T-helper 17 cell (primary cell): ENCODE data around the gene MRGPRF. TPM values are rescaled to one million over a fixed set of nuclear protein-coding genes. Genes with fewer than 3 reads are reported as not detected.

ENCODE experiments used
- ATAC-seq: fragments of 150-1000 bp; cut with Tn5 transposase; 2 replicates; pipeline ENCODE4 v1.10.0; 2021; ENCODE audit warnings: mild to moderate bottlenecking, moderate library complexity
- DNase-seq, 3 donors: peaks; one replicate each; pipeline versions ENCODE4 v3.0.0 to v3.0.0-alpha.2; 2020 to 2021
- H3K9me3 ChIP-seq: one replicate; pipeline ENCODE4 v1.7.0; 2013; ENCODE audit warnings: low read length, mild to moderate bottlenecking; ENCODE audit not compliant: control insufficient read depth, poor library complexity, severe bottlenecking
- H3K27ac Mint-ChIP-seq: one replicate; pipeline ENCODE4 v1.8.0; 2022; ENCODE audit warnings: mild to moderate bottlenecking, moderate library complexity, mixed read lengths
- H3K27me3 Mint-ChIP-seq: one replicate; pipeline ENCODE4 v1.8.0; 2022; ENCODE audit warnings: mixed read lengths
- H3K36me3 Mint-ChIP-seq: one replicate; pipeline ENCODE4 v1.8.0; 2022; ENCODE audit warnings: low read depth, mixed read lengths
- H3K4me1 Mint-ChIP-seq: one replicate; pipeline ENCODE4 v1.8.0; 2022; ENCODE audit warnings: mild to moderate bottlenecking, mixed read lengths
- H3K4me3 Mint-ChIP-seq: one replicate; pipeline ENCODE4 v1.8.0; 2022; ENCODE audit warnings: mild to moderate bottlenecking, moderate library complexity, mixed read lengths
- total RNA-seq, 4 donors: library from RNA in 2 of 4; stranded (reverse) in 2 of 4; gene quantifications; one replicate each; pipeline ENCODE4 v1.2.3 and lab custom pipeline; 2022 to 2026

MRGPRF gene
- total RNA-seq, 2 donors from 2014 or later, result not detected

- peaks cover 11% of the 10 kb centered on the region for H3K27me3 Mint-ChIP-seq
- H3K4me1 Mint-ChIP-seq, result no peaks in the 10 kb centered on the region
- no peaks in the 10 kb centered on the region for H3K9me3 ChIP-seq
- H3K4me3 Mint-ChIP-seq, result no peak overlapping the region
- H3K27ac Mint-ChIP-seq, result no peak overlapping the region
- no peaks in the 10 kb centered on the region for H3K36me3 Mint-ChIP-seq
- ATAC-seq (no peak), DNase-seq (no peak)
Observed at GRCh38 chr11:69024509-69024908, 11.5 kb upstream of the MRGPRF start.

DNA sequence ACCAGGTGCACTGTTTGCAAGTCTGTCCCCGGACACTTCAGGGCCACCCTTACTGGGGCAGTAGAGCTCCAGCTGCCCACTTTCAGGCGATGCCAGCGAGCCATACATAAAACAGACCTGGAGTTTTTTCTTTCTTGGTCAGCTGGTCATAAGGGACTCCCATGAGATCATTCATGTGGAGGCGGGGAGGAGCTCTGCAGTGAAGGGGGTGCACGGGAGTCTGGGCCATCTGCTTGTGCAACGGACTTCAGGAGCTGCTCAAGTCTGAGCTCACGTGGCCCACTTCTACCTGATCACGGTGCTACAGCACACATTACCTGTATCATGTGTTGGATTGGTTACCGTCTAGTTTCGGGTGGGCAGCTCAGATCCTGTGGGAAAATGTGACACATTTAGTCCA lies 9.2 kb upstream of the MRGPRF start:
- Mint-ChIP-seq H3K36me3 (no peaks in the 10 kb centered on the region), H3K4me1 (no peaks in the 10 kb centered on the region), H3K4me3 (no peak overlapping the region), H3K27me3 (peaks cover 11% of the 10 kb centered on the region), H3K27ac (no peak overlapping the region)
- ATAC-seq, result no peak
- no peaks in the 10 kb centered on the region for H3K9me3 ChIP-seq
- no peak for DNase-seq

- no peaks in the 10 kb centered on the region for H3K9me3 ChIP-seq
- H3K27me3 Mint-ChIP-seq, result peaks cover 15% of the 10 kb centered on the region
- no peak overlapping the region for H3K4me3 Mint-ChIP-seq
- H3K36me3 Mint-ChIP-seq, result no peaks in the 10 kb centered on the region
- DNase-seq (no peak), ATAC-seq (no peak)
- no peak overlapping the region for H3K27ac Mint-ChIP-seq
- no peaks in the 10 kb centered on the region for H3K4me1 Mint-ChIP-seq
Observed at GRCh38 chr11:69018924-69019323, 5.9 kb upstream of the MRGPRF start.

- H3K4me3 Mint-ChIP-seq, result no peak overlapping the region
Observed at GRCh38 chr11:69017951-69018350, 4.9 kb upstream of the MRGPRF start.

GRCh38 chr11:69014898-69015549 lies 2.0 kb upstream of the MRGPRF start:
- no peaks in the 10 kb centered on the region for H3K9me3 ChIP-seq
- H3K4me1 Mint-ChIP-seq, result peaks cover 5% of the 10 kb centered on the region
- DNase-seq, result no peak
- H3K27me3 Mint-ChIP-seq, result peaks cover 25% of the 10 kb centered on the region
- H3K36me3 Mint-ChIP-seq, result no peaks in the 10 kb centered on the region
- H3K27ac Mint-ChIP-seq, result no peak overlapping the region
- ATAC-seq, result no peak
- no peak overlapping the region for H3K4me3 Mint-ChIP-seq

More at GRCh38 chr11:69017951-69018350, 4.9 kb upstream of the MRGPRF start:
- no peaks in the 10 kb centered on the region for H3K9me3 ChIP-seq
- Mint-ChIP-seq H3K36me3 (no peaks in the 10 kb centered on the region), H3K27ac (no peak overlapping the region), H3K4me1 (no peaks in the 10 kb centered on the region), H3K27me3 (peaks cover 15% of the 10 kb centered on the region)
- DNase-seq, result no peak
- ATAC-seq, result no peak

DNA sequence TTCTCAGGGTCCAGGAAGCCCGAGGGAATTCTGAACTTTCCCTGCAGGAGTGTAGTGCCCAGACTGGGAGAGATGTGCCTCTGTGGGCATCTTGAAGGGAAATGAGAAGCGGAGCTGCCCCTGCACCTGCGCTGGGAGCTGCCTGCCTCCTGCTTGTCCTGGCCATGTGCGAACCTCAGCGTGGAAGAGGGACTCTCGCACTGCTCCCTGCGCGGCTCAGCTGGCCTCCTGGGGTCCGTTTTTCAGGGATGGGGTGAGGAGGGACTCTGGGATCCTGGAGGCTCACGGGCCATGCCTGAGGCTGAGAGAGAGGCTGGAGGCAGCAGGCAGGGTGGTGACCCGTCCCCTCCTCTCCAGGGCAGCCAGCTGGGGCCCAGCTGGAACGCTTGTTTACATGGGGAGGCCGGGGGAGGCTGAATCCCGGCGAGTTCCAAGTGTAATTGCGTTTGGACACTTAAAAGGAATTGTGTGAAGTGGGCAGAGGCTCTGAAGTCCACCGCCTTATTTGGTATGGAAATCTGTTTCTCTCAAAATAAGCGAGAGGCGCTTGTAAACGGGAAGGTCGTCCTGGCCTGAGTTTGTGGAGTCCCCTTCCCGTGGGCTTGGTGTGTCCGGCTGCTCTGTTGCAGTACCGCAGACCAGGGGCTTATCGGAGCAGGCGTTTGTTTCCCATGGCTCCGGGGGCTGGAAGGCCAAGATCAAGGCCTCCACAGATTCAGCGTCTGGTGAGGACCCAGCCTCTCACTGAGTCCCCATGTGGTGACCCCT lies 1.2 kb upstream of the MRGPRF start:
- no peaks in the 10 kb centered on the region for H3K9me3 ChIP-seq
- DNase-seq (no peak), ATAC-seq (no peak)
- Mint-ChIP-seq H3K4me1 (peaks cover 5% of the 10 kb centered on the region), H3K4me3 (no peak overlapping the region), H3K27me3 (peaks cover 25% of the 10 kb centered on the region), H3K36me3 (no peaks in the 10 kb centered on the region), H3K27ac (no peak overlapping the region)

DNA sequence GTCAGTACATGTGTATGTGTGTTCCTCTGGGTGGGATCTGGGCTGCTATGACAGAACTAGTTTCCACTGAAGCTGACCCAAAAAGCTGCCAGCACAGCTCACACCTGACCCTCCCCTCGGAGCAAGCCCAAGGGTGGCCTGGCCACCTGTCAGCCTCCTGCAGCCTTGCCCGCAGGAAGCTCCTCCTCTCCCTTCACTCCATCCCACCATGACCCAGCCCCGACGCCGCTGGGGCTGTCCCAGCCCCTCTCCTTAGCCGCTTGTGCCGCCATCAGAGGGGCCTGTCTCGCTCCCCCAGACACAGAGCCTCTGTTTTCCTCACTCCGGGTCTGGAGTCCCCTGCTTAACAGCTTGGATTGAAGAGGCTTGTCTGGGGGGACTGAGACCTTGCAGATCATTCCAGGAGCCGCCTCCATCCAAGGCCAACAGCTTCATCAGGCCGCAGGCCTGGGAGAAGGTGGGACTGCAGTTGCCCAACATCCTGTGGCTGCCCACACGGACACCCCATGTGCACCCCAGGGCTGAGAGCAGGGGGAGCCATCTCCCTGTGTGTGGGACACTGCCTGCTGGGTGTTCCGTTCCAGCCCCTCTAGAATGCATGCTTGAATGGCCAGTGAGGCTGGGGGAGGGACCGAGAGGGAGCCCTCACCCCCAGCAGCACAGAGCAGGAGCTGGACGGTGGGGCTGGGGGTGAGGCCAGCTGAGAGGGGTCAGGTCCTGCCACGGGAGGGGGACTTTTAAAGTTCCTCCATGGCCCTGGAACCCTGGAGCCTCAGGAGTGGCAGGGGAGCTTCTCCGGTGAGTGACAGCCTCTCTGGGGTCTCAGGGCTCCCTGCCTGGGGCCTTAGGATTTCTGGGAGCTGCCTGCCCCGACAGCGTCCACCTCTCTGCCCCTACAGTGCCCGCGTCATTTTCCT lies 696 bp downstream of the MRGPRF start:
- Mint-ChIP-seq H3K27me3 (peaks cover 25% of the 10 kb centered on the region), H3K27ac (no peak overlapping the region), H3K36me3 (no peaks in the 10 kb centered on the region), H3K4me3 (no peak overlapping the region), H3K4me1 (peaks cover 5% of the 10 kb centered on the region)
- ATAC-seq (no peak), DNase-seq (no peak)
- no peaks in the 10 kb centered on the region for H3K9me3 ChIP-seq

- H3K4me1 Mint-ChIP-seq, result peaks cover 5% of the 10 kb centered on the region
- peaks cover 25% of the 10 kb centered on the region for H3K27me3 Mint-ChIP-seq
- H3K27ac Mint-ChIP-seq, result no peak overlapping the region
- DNase-seq, result no peak
- H3K36me3 Mint-ChIP-seq, result no peaks in the 10 kb centered on the region
- no peak for ATAC-seq
- H3K9me3 ChIP-seq, result no peaks in the 10 kb centered on the region
- peak overlapping the region; percentile 79 for H3K4me3 Mint-ChIP-seq
Observed at GRCh38 chr11:69011624-69012091, 1.4 kb downstream of the MRGPRF start.

GRCh38 chr11:69010964-69011623 lies 2.0 kb downstream of the MRGPRF start:
- H3K9me3 ChIP-seq, result no peaks in the 10 kb centered on the region
- DNase-seq (no peak), ATAC-seq (peak; percentile 86)
- Mint-ChIP-seq H3K27ac (no peak overlapping the region), H3K4me3 (peak overlapping the region; percentile 79), H3K4me1 (peaks cover 5% of the 10 kb centered on the region), H3K27me3 (peaks cover 25% of the 10 kb centered on the region), H3K36me3 (no peaks in the 10 kb centered on the region)

DNA sequence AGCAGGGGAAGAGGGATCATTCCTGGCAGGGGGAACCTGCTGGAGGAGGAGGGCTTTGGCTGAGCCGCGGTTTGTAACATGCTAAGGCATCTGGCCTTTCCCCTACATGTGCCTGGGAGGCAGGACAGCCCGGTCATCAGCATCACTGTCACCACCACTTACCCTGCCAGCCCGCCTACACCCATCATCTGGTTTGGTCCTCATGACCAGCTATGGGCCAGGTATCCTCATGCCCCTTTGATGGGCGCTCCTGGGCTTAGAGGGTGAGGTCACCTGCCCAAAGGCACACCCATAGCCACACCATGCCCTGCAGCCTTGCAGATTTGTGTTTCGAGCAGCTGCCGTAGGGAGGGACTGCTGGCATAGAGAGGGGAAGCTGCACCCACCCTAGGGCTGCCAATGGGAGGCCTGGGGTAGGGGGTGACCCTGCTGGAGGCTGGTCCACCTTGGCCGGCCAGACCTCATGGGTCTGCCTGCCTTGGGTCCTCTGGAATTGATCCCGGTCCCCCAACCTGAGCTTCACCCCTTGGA lies 2.6 kb downstream of the MRGPRF start:
- Mint-ChIP-seq H3K27me3 (peaks cover 29% of the 10 kb centered on the region), H3K4me1 (peaks cover 5% of the 10 kb centered on the region), H3K36me3 (peaks cover 2% of the 10 kb centered on the region), H3K4me3 (no peak overlapping the region), H3K27ac (no peak overlapping the region)
- DNase-seq (no peak), ATAC-seq (no peak)
- H3K9me3 ChIP-seq, result no peaks in the 10 kb centered on the region

- Mint-ChIP-seq H3K36me3 (peaks cover 5% of the 10 kb centered on the region), H3K27me3 (peaks cover 30% of the 10 kb centered on the region), H3K4me1 (peaks cover 5% of the 10 kb centered on the region), H3K4me3 (no peak overlapping the region), H3K27ac (no peak overlapping the region)
- no peaks in the 10 kb centered on the region for H3K9me3 ChIP-seq
- no peak for ATAC-seq
- DNase-seq, result no peak
Observed at GRCh38 chr11:69009441-69010211, 3.4 kb downstream of the MRGPRF start.
